Spleen (tissue), 11 donors: ENCODE data around the gene KCND2. TPM values are rescaled to one million over a fixed set of nuclear protein-coding genes. Genes with fewer than 3 reads are reported as not detected.

Source experiments
- DNase-seq: peaks from one replicate; pipeline ENCODE4 v3.0.0-alpha.2; 2020
- H3K27ac ChIP-seq, 8 donors: fragments of 200-600 bp; sonication (generic) in 7 of 8; 1 replicate in 4 of 8; 2 replicates in 4 of 8; pipeline versions ENCODE4 v1.5.0 to v1.8.0; 2016 to 2021; ENCODE audit warnings: inconsistent platforms in 4 of 8, mild to moderate bottlenecking in 4 of 8, moderate library complexity in 1 of 8
- H3K27me3 ChIP-seq, 7 donors: fragments of 200-600 bp; sonication (generic) in 6 of 7; replicated peaks in 1 of 7; 1 replicate in 4 of 7; 2 replicates in 3 of 7; pipeline versions ENCODE4 v1.5.0 to v1.8.0; 2016 to 2021; ENCODE audit warnings: inconsistent platforms in 3 of 7, mild to moderate bottlenecking in 1 of 7
- H3K36me3 ChIP-seq, 6 donors: fragments of 200-600 bp; sonication (generic) in 5 of 6; 1 replicate in 4 of 6; 2 replicates in 2 of 6; pipeline versions ENCODE4 v1.5.0 to v1.8.0; 2016 to 2021; ENCODE audit warnings: inconsistent platforms in 2 of 6
- H3K4me1 ChIP-seq, 6 donors: fragments of 200-600 bp; sonication (generic) in 5 of 6; 1 replicate in 3 of 6; 2 replicates in 3 of 6; pipeline versions ENCODE4 v1.5.0 to v1.8.0; 2016 to 2021; ENCODE audit warnings: inconsistent platforms in 3 of 6
- H3K4me3 ChIP-seq, 8 donors: fragments of 200-600 bp; sonication (generic) in 7 of 8; 1 replicate in 4 of 8; 2 replicates in 4 of 8; pipeline versions ENCODE4 v1.5.0 to v1.8.0; 2016 to 2021; ENCODE audit warnings: inconsistent platforms in 4 of 8, mild to moderate bottlenecking in 4 of 8, moderate library complexity in 2 of 8
- H3K9me3 ChIP-seq, 8 donors: fragments of 200-600 bp; sonication (generic) in 7 of 8; 1 replicate in 4 of 8; 2 replicates in 4 of 8; pipeline versions ENCODE4 v1.5.0 to v1.8.0; 2016 to 2021; ENCODE audit warnings: inconsistent platforms in 4 of 8
- CTCF ChIP-seq, 11 experiments: fragments of 200-600 bp in 7 of 11; fragments of 450-650 bp in 4 of 11; sonication (generic) in 4 of 11; IDR thresholded peaks in 8 of 11; conservative IDR thresholded peaks in 3 of 11; 1 replicate in 7 of 11; 2 replicates in 4 of 11; pipeline versions ENCODE4 v1.4.0 to v1.8.0; 2016 to 2021; ENCODE audit warnings: antibody characterized with exemption in 11 of 11, inconsistent platforms in 4 of 11, mild to moderate bottlenecking in 1 of 11
- POLR2A ChIP-seq, 3 donors: fragments of 450-650 bp; IDR thresholded peaks; one replicate each; pipeline ENCODE4 v1.5.1; 2017; ENCODE audit warnings: antibody characterized with exemption in 3 of 3, mild to moderate bottlenecking in 1 of 3
- POLR2AphosphoS5 ChIP-seq, 3 donors: sonication (generic); formaldehyde crosslinking; IDR thresholded peaks; one replicate each; pipeline ENCODE4 v1.5.1; 2017; ENCODE audit warnings: antibody characterized with exemption in 3 of 3
- WGBS, 5 donors: extraction: QIAGEN DNeasy Blood & Tissue Kit in 3 of 5; methylation state at CpG; one replicate each; pipeline versions ENCODE4 v1.1.5 to v1.1.7; 2013 to 2018; 5-methylcytosine and 5-hydroxymethylcytosine counted together
- intact Hi-C: fragments of 100-400 bp; cut with DNase I; formaldehyde crosslinking; loops from one replicate; pipeline ENCODE4 v1.15.0; 2023; ENCODE audit warnings: low total_unique reads
- polyA plus RNA-seq, 3 donors: library from polyadenylated mRNA; stranded (reverse); fragments of 200-250 nt; gene quantifications; one replicate each; pipeline ENCODE4 v1.2.1, GENCODE V29; 2013
- total RNA-seq, 7 donors: library from RNA; depleted of rRNA in 3 of 7; stranded (reverse); fragments of >200 nt in 3 of 7; fragmentation: NEBNext Ultra II Directional in 4 of 7; extraction: Animal tissue kit (Norgen Biotek cat#: 25700) in 4 of 7; gene quantifications; one replicate each; pipeline versions ENCODE4 v1.1.0 to v1.2.1, GENCODE V29; 2016 to 2021
- donor health status: healthy with polysubstance abuse.
- donor health status: DM: no; HTN: no; CAD: no; lungs with moderate emphysema.
- donor health status: DM: no; HTN: no; CAD: no.
- donor health status: Bipolar disorder and iron deficiency.
- donor health status: healthy.
- donor health status: DM: no; HTN: no; CAD: no.
- donor health status: DM: yes; HTN: yes; CAD: no.

KCND2 gene
- total and polyA plus RNA-seq, 10 donors, result 0.02 to 0.80 (median 0.26) TPM; not detected in 1

- TF ChIP-seq POLR2A (IDR thresholded peaks at IDR 0.05) (no peak), CTCF (IDR thresholded peaks at IDR 0.05 in 8 of 11, conservative IDR thresholded peaks at IDR 0.05 in 3 of 11) (no peak), POLR2AphosphoS5 (IDR thresholded peaks at IDR 0.05) (no peak)
- Histone ChIP-seq H3K9me3 (peaks cover 0 to 7% (median 0%) of the 10 kb centered on the region in 8 donors), H3K27me3 (peaks cover 0 to 13% (median 5%) of the 10 kb centered on the region in 7 donors), H3K4me1 (peaks cover 0 to under 1% (median 0%) of the 10 kb centered on the region in 6 donors), H3K36me3 (no peaks in the 10 kb centered on the region), H3K4me3 (no peak overlapping the region), H3K27ac (no peak overlapping the region)
- intact Hi-C loops, result no loop called here
- DNase-seq, result no peak
- 77 to 87% (median 84%) methylated on average over 3 of the region's 3 CpGs for WGBS, 5 donors
Observed at GRCh38 chr7:120278773-120279172, 5.8 kb downstream of the KCND2 start.

- Histone ChIP-seq H3K27me3 (no peaks in the 10 kb centered on the region), H3K36me3 (no peaks in the 10 kb centered on the region), H3K27ac (no peak overlapping the region), H3K4me3 (no peak overlapping the region), H3K9me3 (no peaks in the 10 kb centered on the region), H3K4me1 (no peaks in the 10 kb centered on the region)
- whole genome bisulfite sequencing, 5 donors, result 89 to 94% (median 93%) methylated on average over 3 of the region's 3 CpGs
- TF ChIP-seq POLR2A (IDR thresholded peaks at IDR 0.05) (no peak), POLR2AphosphoS5 (IDR thresholded peaks at IDR 0.05) (no peak), CTCF (IDR thresholded peaks at IDR 0.05 in 8 of 11, conservative IDR thresholded peaks at IDR 0.05 in 3 of 11) (no peak)
- intact Hi-C loops, result no loop called here
- no peak for DNase-seq
Observed at GRCh38 chr7:120280743-120281142, 7.8 kb downstream of the KCND2 start.

- H3K36me3 ChIP-seq, result no peaks in the 10 kb centered on the region
- no peaks in the 10 kb centered on the region for H3K9me3 ChIP-seq
- no peak for DNase-seq
- H3K4me3 ChIP-seq, result no peak overlapping the region
- TF ChIP-seq POLR2A (IDR thresholded peaks at IDR 0.05), result no peak
- no peak for TF ChIP-seq POLR2AphosphoS5 (IDR thresholded peaks at IDR 0.05)
- no peak for TF ChIP-seq CTCF (IDR thresholded peaks at IDR 0.05 in 8 of 11, conservative IDR thresholded peaks at IDR 0.05 in 3 of 11)
- intact Hi-C loops, result no loop called here
- H3K27me3 ChIP-seq, result no peaks in the 10 kb centered on the region
- no peak overlapping the region for H3K27ac ChIP-seq
- H3K4me1 ChIP-seq, result no peaks in the 10 kb centered on the region
Observed at GRCh38 chr7:120293027-120293426, 20.1 kb downstream of the KCND2 start.

GRCh38 chr7:120302190-120302589, 29.2 kb downstream of the KCND2 start:
- Histone ChIP-seq H3K27me3 (no peaks in the 10 kb centered on the region), H3K9me3 (no peaks in the 10 kb centered on the region), H3K27ac (no peak overlapping the region), H3K36me3 (no peaks in the 10 kb centered on the region), H3K4me3 (no peak overlapping the region), H3K4me1 (no peaks in the 10 kb centered on the region)
- TF ChIP-seq CTCF (IDR thresholded peaks at IDR 0.05 in 8 of 11, conservative IDR thresholded peaks at IDR 0.05 in 3 of 11) (no peak), POLR2A (IDR thresholded peaks at IDR 0.05) (no peak), POLR2AphosphoS5 (IDR thresholded peaks at IDR 0.05) (no peak)
- WGBS, 5 donors, result 84 to 94% (median 91%) methylated on average over 7 of the region's 7 CpGs
- DNase-seq, result no peak
- intact Hi-C loops, result no loop called here
